Stomach (tissue), 9 donors: Measurements from ENCODE around the gene HLCS. TPM values are rescaled to one million over a fixed set of nuclear protein-coding genes. Genes with fewer than 3 reads are reported as not detected.

Experiments
- DNase-seq, 2 donors: peaks; one replicate each; pipeline versions ENCODE4 v3.0.0 to v3.0.0-alpha.2; 2013 to 2019
- H3K27ac ChIP-seq, 5 donors: fragments of 200-600 bp in 4 of 5; sonication (generic) in 4 of 5; one replicate each; pipeline ENCODE4 v1.5.1; 2013 to 2019; ENCODE audit warnings: mild to moderate bottlenecking in 1 of 5, moderate library complexity in 1 of 5
- H3K27me3 ChIP-seq, 3 donors: fragments of 200-600 bp; sonication (generic); one replicate each; pipeline ENCODE4 v1.5.1; 2017 to 2019; ENCODE audit warnings: mixed run types in 1 of 3
- H3K36me3 ChIP-seq, 4 donors: fragments of 200-600 bp; sonication (generic); 1 replicate in 3 of 4; 2 replicates in 1 of 4; pipeline ENCODE4 v1.5.1; 2016 to 2019
- H3K4me1 ChIP-seq, 4 donors: fragments of 200-600 bp; sonication (generic); one replicate each; pipeline ENCODE4 v1.5.1; 2016 to 2019
- H3K4me3 ChIP-seq, 4 donors: fragments of 200-600 bp; sonication (generic) in 3 of 4; one replicate each; pipeline ENCODE4 v1.5.1; 2016 to 2019; ENCODE audit warnings: mild to moderate bottlenecking in 1 of 4
- H3K9me3 ChIP-seq, 4 donors: fragments of 200-600 bp; sonication (generic); one replicate each; pipeline ENCODE4 v1.5.1; 2016 to 2019
- EP300 ChIP-seq: sonication (generic); formaldehyde crosslinking; IDR thresholded peaks from one replicate; pipeline ENCODE4 v1.6.1; 2017; ENCODE audit warnings: antibody characterized with exemption
- POLR2A ChIP-seq, 4 donors: fragments of 450-650 bp; IDR thresholded peaks; one replicate each; pipeline ENCODE4 v1.6.1; 2016; ENCODE audit warnings: antibody characterized with exemption in 4 of 4, control low read depth in 2 of 4, mild to moderate bottlenecking in 1 of 4, moderate library complexity in 1 of 4
- POLR2AphosphoS5 ChIP-seq, 3 donors: sonication (generic); formaldehyde crosslinking; IDR thresholded peaks; one replicate each; pipeline ENCODE4 v1.6.1; 2016; ENCODE audit warnings: antibody characterized with exemption in 3 of 3
- WGBS, 5 donors: extraction: QIAGEN DNeasy Blood & Tissue Kit in 3 of 5; methylation state at CpG; one replicate each; pipeline versions ENCODE4 v1.1.5 to v1.1.7; 2013 to 2018; 5-methylcytosine and 5-hydroxymethylcytosine counted together
- intact Hi-C: fragments of 100-400 bp; cut with DNase I; formaldehyde crosslinking; loops from one replicate; pipeline ENCODE4 v1.15.1; 2023; ENCODE audit warnings: low total_unique reads
- polyA plus RNA-seq, 3 donors: library from polyadenylated mRNA; stranded (reverse); fragments of 200-250 nt; gene quantifications; one replicate each; pipeline ENCODE4 v1.2.3, GENCODE V29; 2013
- total RNA-seq, 5 donors: library from RNA; depleted of rRNA; stranded (reverse); fragments of >200 nt; gene quantifications; one replicate each; pipeline versions ENCODE4 v1.1.0 to v1.2.3, GENCODE V29; 2014 to 2016
- TF ChIP-seq, protein P1 (sequence below), 7 experiments: fragments of 450-650 bp in 4 of 7; fragments of 200-600 bp in 3 of 7; sonication (generic) in 3 of 7; IDR thresholded peaks; one replicate each; pipeline ENCODE4 v1.5.1; 2016 to 2019; ENCODE audit warnings: antibody characterized with exemption in 7 of 7, control low read depth in 2 of 7, mild to moderate bottlenecking in 1 of 7
- donor health status: healthy with polysubstance abuse.
- donor health status: Bipolar disorder and iron deficiency.
- donor health status: healthy.

The HLCS gene
- total and polyA plus RNA-seq, 8 donors: 2.3 to 35.1 (median 13.9) TPM

DNA sequence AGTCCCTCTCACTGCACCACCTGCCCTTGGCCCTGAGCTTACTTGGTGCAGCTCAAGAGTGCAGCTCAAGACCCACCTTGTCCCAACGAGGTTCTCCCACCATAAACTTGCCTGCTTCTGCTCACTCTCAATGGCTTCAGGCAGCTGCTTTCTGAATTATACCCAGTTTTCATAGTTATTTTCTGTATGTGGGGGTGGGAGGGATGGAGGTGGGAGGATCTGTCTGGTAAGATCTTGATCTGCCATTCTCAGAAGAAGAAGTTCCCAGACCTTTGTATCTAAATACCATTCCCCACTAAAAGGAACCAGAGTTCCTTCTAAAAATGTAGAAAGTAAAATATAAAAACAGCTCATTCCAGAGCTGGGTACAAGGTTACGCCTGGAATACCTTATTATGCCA, 156.0 kb downstream of the HLCS start:
- DNase-seq: no peak
- Histone ChIP-seq H3K27ac (no peak overlapping the region), H3K4me1 (peaks cover 0 to under 1% (median 0%) of the 10 kb centered on the region in 4 donors), H3K36me3 (no peaks in the 10 kb centered on the region), H3K27me3 (no peaks in the 10 kb centered on the region), H3K9me3 (no peaks in the 10 kb centered on the region), H3K4me3 (no peak overlapping the region)
- 91 to 94% (median 93%) methylated on average over 2 of the region's 2 CpGs for WGBS, 5 donors
- intact Hi-C loops: no loop called here
- no peak for TF ChIP-seq POLR2AphosphoS5 (IDR thresholded peaks at IDR 0.05)
- no peak for TF ChIP-seq EP300
- TF ChIP-seq POLR2A (IDR thresholded peaks at IDR 0.05): no peak

DNA sequence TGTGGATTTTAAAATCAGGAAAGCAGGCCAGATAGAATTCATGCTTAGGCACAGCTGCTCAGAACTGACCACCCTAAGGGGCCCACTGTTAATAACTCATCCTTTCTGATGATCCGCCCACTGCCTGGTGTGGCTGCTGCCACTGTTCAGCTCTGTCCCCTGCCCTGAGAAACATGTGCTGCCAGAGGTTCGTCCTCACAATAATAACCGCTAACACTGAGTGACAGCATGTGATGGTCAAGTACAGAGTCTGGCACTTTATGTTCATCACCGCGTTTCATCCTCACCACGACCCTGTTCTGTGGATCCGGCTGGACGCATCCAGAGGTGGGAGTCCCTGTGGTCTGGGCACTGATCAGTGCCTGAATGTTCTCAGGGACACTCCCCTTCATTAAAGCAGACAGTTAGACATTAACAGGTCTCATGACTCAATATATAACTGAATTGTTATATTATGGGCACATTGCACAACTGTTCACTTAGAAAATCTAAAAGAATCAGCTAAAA, 159.0 kb downstream of the HLCS start:
- 94 to 98% (median 96%) methylated on average over 8 of the region's 8 CpGs for WGBS, 5 donors
- no peaks in the 10 kb centered on the region for H3K27me3 ChIP-seq
- no peak overlapping the region for H3K4me3 ChIP-seq
- no peak for DNase-seq
- no peak overlapping the region for H3K27ac ChIP-seq
- TF ChIP-seq POLR2AphosphoS5 (IDR thresholded peaks at IDR 0.05) (no peak), POLR2A (IDR thresholded peaks at IDR 0.05) (no peak), EP300 (no peak)
- TF ChIP-seq, protein P1, sequence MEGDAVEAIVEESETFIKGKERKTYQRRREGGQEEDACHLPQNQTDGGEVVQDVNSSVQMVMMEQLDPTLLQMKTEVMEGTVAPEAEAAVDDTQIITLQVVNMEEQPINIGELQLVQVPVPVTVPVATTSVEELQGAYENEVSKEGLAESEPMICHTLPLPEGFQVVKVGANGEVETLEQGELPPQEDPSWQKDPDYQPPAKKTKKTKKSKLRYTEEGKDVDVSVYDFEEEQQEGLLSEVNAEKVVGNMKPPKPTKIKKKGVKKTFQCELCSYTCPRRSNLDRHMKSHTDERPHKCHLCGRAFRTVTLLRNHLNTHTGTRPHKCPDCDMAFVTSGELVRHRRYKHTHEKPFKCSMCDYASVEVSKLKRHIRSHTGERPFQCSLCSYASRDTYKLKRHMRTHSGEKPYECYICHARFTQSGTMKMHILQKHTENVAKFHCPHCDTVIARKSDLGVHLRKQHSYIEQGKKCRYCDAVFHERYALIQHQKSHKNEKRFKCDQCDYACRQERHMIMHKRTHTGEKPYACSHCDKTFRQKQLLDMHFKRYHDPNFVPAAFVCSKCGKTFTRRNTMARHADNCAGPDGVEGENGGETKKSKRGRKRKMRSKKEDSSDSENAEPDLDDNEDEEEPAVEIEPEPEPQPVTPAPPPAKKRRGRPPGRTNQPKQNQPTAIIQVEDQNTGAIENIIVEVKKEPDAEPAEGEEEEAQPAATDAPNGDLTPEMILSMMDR (IDR thresholded peaks at IDR 0.05): no peak
- H3K36me3 ChIP-seq: peaks cover 0 to 8% (median 6%) of the 10 kb centered on the region in 4 donors
- H3K9me3 ChIP-seq: no peaks in the 10 kb centered on the region
- peaks cover 0 to 3% (median 0%) of the 10 kb centered on the region in 4 donors for H3K4me1 ChIP-seq
- intact Hi-C loops: no loop called here

DNA sequence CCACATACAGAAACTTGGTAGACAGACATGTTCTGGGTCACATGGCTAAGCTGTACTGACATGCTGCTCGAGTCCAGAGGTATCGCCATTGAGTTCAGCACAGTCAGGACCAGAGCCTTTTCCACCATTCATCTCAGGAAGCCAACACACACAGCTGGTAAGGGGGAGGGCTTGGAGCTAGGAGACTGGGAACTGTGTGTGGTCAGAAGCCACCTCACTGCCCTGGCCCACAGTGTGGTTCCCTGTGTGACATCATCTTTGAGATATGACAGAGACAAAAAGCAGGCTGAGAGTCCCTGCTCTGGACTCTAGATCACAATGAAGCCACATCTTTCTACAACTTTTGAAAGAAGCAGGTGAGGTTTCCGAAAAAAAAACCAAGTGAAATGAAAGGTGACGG, 160.4 kb downstream of the HLCS start:
- H3K4me1 ChIP-seq: peaks cover 0 to 3% (median 0%) of the 10 kb centered on the region in 4 donors
- no peak overlapping the region for H3K27ac ChIP-seq
- TF ChIP-seq EP300: no peak
- no peak for TF ChIP-seq POLR2AphosphoS5 (IDR thresholded peaks at IDR 0.05)
- TF ChIP-seq POLR2A (IDR thresholded peaks at IDR 0.05): no peak
- TF ChIP-seq, protein P1 (IDR thresholded peaks at IDR 0.05): no peak
- no peak for DNase-seq
- no peaks in the 10 kb centered on the region for H3K9me3 ChIP-seq
- H3K36me3 ChIP-seq: peaks cover 0 to 10% (median 6%) of the 10 kb centered on the region in 4 donors
- 79 to 97% (median 95%) methylated on average over 3 to 4 of the region's 4 CpGs for WGBS, 5 donors
- no peaks in the 10 kb centered on the region for H3K27me3 ChIP-seq
- H3K4me3 ChIP-seq: no peak overlapping the region
- intact Hi-C loops: no loop called here

DNA sequence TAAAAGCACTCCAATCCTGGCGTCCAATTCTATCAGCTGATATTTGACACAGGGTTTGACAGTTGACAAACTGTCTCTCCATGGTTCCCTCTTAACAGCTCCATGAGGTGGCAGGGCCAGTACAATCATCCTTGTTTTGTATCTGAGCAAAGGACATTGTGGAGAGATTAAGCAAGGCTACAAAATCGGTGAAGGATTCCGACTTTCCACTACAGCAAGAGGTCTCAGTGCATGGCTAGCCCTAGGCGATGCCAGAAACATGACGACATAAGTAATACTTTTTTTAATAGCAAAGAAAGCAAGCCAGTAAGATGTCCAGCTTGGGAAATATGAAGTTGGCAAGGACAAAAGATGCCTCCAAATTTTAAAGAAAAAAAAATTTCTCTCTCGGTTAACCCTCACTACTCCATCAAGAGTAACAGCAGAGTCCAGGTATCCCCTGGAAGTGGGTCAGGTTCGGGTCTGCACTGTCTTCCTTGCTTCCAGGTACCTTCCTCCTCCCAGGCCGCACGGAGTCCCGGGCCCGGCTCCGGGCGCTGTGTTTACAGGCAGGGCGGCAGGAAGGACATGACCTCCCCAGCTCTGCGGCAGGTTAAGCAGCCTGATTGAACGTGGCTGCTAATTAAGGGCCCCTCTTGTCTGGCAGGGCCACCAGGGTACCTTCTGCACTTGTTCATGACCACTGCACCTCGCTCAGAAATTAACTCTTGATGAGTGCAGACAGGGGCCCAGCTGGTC, 161.4 kb downstream of the HLCS start:
- TF ChIP-seq, protein P1 (IDR thresholded peaks at IDR 0.05): no peak
- TF ChIP-seq POLR2A (IDR thresholded peaks at IDR 0.05): no peak
- no peak for TF ChIP-seq POLR2AphosphoS5 (IDR thresholded peaks at IDR 0.05)
- TF ChIP-seq EP300: no peak
- Histone ChIP-seq H3K9me3 (no peaks in the 10 kb centered on the region), H3K4me3 (no peak overlapping the region), H3K27ac (no peak overlapping the region), H3K27me3 (no peaks in the 10 kb centered on the region), H3K36me3 (peaks cover 0 to 10% (median 6%) of the 10 kb centered on the region in 4 donors), H3K4me1 (peaks cover 0 to 3% (median 0%) of the 10 kb centered on the region in 4 donors)
- WGBS, 5 donors: 78 to 90% (median 82%) methylated on average over 17 of the region's 17 CpGs
- intact Hi-C loops: no loop called here
- peak in 1 of 2 donors; percentile 40 for DNase-seq
